GM23248 (cell line): ENCODE measurements around the gene MGST3.

Experiments
- EZH2 ChIP-seq: fragments of 200-600 bp; sonication (generic); IDR thresholded peaks from 2 replicates; pipeline ENCODE4 v1.6.1; 2018; ENCODE audit warnings: antibody characterized with exemption, mild to moderate bottlenecking; ENCODE audit not compliant: insufficient read depth, poor library complexity, severe bottlenecking
- EZH2phosphoT487 ChIP-seq: fragments of 200-600 bp; sonication (generic); IDR thresholded peaks from 2 replicates; pipeline ENCODE4 v1.6.1; 2018; ENCODE audit warnings: antibody characterized with exemption, moderate library complexity, mild to moderate bottlenecking, low read depth; ENCODE audit not compliant: insufficient read depth

DNA sequence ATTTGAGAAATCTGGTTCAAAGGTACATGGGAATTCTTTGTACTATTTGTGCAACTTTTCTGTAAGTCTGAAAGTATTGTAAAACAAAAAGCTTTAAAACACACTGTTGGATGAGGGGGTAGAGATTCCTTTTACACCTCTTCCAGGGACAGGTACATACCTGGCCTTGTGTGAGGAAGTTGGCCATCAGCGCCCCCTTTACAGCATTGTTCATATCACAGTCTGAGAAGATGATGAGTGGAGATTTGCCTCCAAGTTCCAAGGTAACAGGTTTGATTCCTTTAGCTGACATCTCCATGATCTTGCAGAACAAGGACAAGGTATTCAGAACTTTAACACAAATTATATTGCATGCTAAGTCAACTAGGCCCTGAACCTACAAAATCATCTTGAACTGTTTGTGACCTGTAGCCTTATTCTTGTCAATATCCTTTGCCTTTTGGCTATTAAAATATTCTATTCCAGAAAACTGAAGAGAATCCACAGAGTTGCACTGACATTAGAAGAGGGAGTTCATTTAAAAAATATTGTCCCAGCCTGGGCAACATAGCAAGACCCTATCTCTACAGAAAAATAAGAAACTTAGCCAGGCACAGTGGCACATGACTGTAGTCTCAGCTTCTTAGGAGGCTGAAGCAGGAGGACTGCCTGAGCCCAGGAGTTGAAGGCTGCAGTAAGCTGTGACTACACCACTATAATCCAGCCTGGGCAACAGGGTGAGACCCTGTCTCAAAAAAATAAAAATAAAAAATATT, 48.4 kb downstream of the MGST3 start:
- TF ChIP-seq EZH2: no peak
- TF ChIP-seq EZH2phosphoT487: no peak
